Activated CD8-positive, alpha-beta memory T cell treated with anti-CD3 and anti-CD28 coated beads, Interleukin-2, amount 50 U/mL, for 1 hour (primary cell): ENCODE measurements around the gene NXPH4.

Source experiments
- DNase-seq: peaks from one replicate; pipeline ENCODE4 v3.0.0-alpha.2; 2020; ENCODE audit errors: extremely low read depth

NXPH4 gene

DNA sequence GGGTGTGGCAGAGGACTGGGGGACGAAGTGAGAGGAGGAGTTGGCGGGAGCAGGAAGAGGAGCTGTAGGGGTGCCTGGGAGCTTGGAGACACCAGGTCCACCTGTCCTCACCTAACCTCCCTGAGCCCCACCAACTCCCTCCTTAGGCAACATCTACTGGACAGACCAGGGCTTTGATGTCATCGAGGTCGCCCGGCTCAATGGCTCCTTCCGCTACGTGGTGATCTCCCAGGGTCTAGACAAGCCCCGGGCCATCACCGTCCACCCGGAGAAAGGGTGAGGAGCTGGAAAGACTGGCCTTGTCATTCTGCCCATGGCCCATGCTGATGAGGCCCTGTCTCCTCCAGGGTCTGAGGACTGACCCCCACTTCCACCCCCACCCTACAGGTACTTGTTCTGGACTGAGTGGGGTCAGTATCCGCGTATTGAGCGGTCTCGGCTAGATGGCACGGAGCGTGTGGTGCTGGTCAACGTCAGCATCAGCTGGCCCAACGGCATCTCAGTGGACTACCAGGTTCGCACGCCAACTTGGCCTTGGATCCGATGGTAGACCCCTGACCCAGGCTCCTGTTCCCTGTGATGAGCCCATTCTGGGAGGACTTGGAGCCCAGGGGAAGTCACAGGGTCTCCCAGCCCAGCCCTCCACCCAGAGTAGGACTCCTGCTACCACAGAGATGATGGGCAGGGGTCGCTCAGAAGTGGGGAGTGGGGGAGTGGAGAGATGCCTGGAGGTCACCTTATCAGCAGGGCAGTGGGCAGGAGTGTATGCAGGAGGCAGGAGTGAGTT is 32.5 kb upstream of the NXPH4 start:
- DNase-seq: no peak

DNA sequence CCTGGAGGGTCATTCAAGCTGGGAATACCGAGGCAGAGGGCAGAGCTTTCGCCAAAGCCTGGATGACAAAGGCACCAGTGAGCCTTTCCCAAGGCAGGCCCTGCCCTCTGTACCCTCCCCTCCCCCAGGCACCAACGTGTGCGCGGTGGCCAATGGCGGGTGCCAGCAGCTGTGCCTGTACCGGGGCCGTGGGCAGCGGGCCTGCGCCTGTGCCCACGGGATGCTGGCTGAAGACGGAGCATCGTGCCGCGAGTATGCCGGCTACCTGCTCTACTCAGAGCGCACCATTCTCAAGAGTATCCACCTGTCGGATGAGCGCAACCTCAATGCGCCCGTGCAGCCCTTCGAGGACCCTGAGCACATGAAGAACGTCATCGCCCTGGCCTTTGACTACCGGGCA is 31.2 kb upstream of the NXPH4 start:
- no peak for DNase-seq

DNA sequence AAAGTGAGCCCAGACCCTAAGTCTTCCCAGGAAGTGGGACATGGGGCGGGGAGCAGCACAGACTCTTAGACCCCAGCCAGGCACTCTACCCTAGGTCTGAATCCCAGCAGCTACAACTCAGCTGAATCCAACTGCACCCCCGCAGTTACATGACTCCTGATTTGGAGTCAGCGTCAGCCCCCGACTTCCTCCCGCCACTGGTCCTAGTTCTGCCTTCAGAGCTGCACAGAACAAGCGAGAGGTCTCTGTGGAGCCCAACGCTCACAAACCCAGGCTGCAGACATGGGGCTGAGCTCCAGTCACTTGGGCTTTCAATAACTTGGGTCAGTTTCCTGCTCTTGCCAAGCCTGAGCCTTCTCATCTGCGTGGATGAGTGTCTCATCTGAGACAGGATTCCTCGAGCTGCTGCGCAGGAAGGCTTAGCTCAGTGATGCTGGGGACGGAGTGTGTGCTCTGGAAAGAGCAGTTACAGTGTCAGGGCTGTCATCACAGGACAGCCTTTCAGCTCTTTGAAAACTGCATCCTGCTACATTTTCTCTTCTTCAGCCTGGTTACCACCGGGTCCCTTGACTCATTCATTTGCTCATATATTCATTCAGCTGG is 30.6 kb upstream of the NXPH4 start:
- no peak for DNase-seq

DNA sequence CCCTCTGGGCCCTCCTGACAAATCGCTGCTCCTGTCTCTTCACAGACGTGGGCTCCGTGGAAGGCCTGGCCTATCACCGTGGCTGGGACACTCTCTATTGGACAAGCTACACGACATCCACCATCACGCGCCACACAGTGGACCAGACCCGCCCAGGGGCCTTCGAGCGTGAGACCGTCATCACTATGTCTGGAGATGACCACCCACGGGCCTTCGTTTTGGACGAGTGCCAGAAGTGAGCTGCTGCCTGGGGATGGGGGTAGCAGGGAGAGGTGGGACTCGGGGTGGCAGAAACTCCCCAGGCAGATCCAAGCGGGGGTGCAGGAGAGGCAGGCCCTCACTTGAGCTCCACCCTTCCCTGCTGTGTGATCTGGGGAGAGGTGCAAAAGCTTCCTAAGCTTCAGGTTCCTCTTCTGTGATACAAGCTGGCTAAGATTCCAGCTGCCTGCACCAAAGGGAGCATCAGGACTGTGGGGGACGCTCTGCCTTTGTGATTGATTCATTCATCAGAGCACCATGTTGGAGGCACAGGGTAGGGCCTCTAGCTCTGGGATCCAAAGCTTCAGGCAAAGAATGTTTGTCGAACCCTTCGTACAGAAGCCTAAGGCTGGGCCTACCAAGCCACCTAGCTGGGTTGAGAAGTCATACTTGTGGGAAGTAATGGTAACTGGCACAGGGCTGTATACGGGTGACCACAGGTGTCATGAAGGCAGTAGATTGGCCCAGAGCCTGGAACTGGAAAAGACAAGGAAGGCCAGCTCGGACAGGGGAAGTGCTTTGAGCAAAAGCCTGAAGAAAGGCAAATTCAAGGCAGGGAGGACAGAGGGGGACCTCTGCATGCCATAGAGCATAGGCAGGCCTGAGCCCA is 29.1 kb upstream of the NXPH4 start:
- DNase-seq: no peak

DNA sequence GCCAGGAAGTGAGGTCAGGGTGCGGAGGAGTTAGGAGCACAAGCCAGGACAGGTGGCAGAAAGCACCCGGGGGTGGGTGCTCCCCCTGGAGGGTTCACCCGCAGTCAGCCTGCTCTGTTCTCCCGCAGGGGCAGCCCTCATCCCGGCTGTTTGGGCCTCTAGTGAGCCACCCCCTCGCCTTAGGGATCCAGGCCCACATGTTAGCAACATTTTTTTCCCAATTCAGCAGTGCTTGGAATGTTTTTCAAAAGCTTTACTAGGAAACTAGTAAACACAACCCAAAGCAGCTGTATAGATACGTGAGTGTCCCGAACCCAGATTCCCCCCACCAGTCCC is 28.5 kb upstream of the NXPH4 start:
- DNase-seq: no peak

DNA sequence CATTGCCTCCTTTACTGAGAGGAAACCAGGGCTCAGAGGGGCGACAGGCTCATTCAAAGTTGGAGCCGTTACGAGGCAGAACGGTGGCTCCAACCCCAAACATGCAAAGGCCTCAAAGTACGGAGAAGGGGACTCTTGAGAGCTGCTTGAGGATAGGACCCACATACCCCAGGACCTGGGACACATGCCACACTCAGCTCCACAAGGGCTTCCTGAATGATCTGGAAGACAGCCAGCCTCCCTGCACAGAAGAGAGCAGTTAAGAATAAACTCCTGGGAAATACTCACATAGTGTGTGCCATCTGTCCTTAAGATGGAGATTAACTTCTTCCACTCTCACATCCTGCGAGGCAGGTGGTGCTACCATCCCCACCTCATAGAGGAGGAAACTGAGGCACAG is 26.6 kb upstream of the NXPH4 start:
- no peak for DNase-seq

DNA sequence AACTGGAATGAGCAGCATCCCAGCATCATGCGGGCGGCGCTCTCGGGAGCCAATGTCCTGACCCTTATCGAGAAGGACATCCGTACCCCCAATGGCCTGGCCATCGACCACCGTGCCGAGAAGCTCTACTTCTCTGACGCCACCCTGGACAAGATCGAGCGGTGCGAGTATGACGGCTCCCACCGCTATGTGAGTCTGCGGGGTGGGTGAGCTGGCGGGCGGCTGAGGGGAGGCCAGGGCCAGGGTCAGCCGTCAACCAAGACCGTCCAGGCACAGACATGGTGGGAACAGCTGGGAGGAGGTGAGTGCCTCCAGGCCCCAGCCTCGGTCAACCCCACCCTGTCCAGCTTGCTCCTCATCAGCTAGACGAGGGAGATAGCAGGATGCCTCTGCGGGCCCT is 25.8 kb upstream of the NXPH4 start:
- no peak for DNase-seq

DNA sequence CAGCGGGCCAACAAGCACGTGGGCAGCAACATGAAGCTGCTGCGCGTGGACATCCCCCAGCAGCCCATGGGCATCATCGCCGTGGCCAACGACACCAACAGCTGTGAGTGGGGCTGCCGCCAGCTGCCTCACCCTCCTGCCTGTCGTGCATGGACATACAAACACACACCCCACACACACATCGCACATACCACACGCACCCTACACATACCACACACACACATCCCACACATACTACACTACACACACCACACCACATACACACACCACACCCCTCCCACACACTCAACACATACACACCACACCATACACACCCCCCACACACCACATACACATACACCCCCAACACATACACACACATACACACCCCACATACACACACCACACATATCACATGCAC is 25.2 kb upstream of the NXPH4 start:
- no peak for DNase-seq

DNA sequence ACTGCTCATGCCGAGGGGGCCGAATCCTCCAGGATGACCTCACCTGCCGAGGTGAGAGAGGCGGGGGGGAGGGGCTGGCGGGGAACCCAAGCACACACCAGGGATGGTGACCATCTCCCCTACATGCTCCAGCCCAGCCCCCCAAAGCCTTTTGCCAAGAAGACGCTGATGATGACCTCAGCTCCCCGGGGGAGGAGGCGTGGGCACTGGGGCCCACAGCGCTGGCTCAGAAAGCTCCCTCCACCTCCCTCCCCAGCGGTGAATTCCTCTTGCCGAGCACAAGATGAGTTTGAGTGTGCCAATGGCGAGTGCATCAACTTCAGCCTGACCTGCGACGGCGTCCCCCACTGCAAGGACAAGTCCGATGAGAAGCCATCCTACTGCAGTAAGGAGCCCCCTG is 23.7 kb upstream of the NXPH4 start:
- DNase-seq: no peak

DNA sequence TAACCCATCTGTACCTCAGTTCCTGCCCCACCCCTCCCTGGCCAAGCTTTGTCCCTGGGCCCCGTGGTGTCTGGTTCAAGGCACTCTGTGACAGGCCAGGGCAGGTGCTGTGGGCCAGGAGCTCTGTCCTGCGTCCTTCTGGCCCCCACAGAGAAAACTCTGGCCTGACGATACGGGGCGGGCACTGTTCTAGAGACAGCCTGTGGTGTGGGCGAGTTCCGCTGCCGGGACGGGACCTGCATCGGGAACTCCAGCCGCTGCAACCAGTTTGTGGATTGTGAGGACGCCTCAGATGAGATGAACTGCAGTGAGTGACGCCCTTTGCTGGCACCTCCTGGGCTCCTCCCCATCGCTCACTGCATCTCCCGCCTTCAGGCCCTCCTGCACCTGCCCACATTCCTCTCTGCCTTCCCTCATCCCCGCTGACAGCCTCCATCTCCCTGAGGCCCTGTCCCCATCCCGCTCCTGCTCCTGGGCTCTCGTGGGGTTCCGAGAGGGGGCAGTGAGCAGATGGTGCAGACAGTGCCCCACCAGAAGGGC is 22.8 kb upstream of the NXPH4 start:
- no peak for DNase-seq

DNA sequence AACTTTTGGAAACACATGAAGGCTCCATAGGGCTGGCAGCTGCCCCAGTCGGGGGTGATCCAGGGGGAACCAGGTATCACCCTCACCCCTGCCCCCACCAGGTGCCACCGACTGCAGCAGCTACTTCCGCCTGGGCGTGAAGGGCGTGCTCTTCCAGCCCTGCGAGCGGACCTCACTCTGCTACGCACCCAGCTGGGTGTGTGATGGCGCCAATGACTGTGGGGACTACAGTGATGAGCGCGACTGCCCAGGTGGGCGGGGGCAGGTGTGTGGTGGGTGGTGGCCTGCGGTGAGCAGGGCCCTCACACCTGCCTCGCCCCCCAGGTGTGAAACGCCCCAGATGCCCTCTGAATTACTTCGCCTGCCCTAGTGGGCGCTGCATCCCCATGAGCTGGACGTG is 22.3 kb upstream of the NXPH4 start:
- no peak for DNase-seq

DNA sequence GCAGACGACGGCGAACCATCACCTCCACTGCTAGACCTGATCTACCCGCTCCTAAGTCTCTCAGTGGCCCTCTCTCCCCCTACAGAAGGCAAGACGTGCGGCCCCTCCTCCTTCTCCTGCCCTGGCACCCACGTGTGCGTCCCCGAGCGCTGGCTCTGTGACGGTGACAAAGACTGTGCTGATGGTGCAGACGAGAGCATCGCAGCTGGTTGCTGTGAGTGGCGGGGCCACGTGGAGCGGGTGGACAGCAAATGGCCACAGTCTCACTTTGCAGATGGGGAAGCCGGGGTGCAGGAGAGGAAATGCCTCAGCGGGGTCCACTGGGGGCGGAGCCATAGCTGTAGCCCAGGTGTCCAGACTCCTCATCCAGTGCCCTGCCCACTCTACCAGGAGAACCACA is 21.4 kb upstream of the NXPH4 start:
- no peak for DNase-seq

DNA sequence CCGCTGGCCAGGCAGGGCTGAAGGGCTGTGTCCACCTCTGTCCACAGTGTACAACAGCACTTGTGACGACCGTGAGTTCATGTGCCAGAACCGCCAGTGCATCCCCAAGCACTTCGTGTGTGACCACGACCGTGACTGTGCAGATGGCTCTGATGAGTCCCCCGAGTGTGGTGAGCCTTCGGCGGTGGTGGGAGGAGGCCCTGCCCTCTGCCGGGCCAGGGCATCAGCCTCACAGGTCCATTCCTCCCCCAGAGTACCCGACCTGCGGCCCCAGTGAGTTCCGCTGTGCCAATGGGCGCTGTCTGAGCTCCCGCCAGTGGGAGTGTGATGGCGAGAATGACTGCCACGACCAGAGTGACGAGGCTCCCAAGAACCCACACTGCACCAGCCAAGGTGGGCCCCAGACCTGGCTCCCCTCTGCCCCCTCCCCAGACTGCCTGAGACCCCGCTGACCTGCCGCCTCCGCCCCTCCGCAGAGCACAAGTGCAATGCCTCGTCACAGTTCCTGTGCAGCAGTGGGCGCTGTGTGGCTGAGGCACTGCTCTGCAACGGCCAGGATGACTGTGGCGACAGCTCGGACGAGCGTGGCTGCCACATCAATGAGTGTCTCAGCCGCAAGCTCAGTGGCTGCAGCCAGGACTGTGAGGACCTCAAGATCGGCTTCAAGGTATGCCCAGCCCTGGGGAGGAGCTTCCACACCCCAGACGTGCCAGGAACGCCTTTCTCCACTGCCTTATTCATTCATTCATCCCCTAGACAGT is 20.8 kb upstream of the NXPH4 start:
- no peak for DNase-seq

DNA sequence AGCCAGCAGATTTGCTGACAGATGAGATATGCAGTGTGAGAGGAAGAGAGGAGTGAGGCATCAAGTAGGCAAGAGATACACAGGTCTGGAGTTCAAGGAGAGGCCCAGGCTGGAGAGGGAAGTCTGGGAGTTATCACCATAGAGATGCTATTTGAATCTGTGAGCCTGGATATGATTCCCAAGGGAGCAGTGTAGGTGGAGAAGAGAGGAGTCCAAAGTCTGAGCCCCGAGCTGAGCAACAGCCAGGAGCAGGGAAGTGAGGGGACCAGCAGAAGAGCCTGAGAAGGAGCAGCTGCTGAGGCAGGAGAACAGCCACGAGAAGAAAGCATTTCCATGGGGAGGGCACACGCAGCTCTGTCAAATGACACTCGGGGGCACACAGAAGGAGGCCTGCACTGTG is 20.2 kb upstream of the NXPH4 start:
- DNase-seq: no peak

DNA sequence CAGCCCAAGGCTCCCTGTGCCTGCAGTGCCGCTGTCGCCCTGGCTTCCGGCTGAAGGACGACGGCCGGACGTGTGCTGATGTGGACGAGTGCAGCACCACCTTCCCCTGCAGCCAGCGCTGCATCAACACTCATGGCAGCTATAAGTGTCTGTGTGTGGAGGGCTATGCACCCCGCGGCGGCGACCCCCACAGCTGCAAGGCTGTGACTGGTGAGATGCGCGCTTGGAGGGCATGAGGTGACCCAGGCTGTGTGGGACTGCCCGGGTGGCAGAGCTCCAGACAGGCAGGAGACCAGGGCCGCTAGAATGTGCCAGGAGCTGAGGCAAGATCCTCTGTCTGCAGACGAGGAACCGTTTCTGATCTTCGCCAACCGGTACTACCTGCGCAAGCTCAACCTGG is 19.6 kb upstream of the NXPH4 start:
- DNase-seq: no peak

DNA sequence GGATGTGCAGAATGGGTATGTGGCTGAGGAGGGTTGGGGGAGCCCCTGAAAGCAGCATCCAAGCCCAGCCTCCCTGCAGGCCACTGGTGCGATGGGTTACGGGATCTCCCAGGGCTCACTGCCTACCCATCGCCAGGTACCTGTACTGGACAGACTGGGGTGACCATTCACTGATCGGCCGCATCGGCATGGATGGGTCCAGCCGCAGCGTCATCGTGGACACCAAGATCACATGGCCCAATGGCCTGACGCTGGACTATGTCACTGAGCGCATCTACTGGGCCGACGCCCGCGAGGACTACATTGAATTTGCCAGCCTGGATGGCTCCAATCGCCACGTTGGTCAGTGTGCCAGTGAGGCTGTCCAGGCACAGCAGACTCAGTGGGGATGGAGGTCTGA is 18.3 kb upstream of the NXPH4 start:
- DNase-seq: no peak

DNA sequence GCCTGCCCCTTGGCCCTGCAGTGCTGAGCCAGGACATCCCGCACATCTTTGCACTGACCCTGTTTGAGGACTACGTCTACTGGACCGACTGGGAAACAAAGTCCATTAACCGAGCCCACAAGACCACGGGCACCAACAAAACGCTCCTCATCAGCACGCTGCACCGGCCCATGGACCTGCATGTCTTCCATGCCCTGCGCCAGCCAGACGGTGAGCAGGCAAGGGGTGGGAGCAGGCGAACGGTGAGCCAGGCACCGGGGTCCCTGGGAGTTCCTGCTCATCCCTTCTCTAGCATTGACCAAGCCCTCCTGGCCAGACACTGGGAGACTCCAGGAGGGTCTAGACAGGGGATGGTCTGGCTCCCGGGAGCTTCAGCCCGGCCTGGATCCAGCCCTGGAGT is 17.4 kb upstream of the NXPH4 start:
- DNase-seq: no peak

DNA sequence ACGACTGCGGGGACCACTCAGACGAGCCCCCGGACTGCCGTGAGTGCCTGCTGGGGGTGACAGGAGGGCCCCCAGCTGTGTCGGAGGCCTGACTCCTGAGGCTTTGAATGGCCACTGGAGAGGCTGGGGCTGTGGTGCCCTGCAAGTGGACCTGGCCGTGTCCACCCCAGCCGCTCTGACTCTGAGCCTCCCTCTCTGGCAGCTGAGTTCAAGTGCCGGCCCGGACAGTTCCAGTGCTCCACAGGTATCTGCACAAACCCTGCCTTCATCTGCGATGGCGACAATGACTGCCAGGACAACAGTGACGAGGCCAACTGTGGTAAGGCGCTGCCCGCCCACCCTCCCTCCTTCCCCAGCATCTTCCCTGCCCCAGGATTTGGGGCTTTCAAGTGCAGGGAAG is 16.1 kb upstream of the NXPH4 start:
- DNase-seq: no peak

DNA sequence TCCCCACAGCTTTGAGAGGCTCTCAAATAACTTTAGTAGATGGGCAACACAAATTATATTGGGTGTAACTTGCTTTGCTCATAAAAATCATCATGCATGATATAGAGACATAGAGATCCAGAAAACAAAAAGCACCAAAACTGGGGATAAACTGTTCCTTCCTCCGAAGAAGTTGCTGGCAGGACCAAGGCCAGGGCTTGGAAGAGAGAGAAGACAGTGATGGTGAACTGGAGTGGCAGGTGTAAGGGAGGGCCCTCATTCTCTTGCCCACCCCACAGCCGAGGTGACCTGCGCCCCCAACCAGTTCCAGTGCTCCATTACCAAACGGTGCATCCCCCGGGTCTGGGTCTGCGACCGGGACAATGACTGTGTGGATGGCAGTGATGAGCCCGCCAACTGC is 15.4 kb upstream of the NXPH4 start:
- DNase-seq: no peak

DNA sequence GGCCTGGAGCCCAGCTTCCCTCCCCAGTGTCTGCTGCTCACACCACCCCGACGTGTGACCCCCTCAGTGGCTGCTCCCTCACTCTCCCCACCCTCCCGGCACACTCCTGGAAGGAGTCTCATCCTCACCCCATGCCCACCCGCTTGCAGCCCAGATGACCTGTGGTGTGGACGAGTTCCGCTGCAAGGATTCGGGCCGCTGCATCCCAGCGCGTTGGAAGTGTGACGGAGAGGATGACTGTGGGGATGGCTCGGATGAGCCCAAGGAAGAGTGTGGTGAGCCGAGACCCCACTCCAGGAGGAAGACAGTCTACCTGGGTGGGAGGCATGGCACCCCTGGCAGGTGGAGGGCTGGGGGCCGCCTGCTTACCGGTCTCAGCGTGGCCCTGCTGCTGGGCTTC is 15.0 kb upstream of the NXPH4 start:
- DNase-seq: no peak

DNA sequence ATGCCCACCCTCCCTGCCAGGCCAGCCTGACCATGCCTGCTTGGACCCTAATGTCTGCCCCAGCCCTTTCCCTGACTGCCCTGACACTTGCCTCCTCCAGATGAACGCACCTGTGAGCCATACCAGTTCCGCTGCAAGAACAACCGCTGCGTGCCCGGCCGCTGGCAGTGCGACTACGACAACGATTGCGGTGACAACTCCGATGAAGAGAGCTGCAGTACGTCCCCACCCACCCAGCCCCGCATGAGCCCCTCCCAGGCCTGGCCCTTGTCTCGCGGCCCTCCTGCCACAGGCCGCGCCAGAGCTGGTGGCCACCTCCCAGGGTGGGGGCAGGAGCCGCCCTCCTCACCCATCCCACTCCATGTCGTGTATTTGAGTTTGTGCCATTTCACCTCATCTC is 14.3 kb upstream of the NXPH4 start:
- no peak for DNase-seq

DNA sequence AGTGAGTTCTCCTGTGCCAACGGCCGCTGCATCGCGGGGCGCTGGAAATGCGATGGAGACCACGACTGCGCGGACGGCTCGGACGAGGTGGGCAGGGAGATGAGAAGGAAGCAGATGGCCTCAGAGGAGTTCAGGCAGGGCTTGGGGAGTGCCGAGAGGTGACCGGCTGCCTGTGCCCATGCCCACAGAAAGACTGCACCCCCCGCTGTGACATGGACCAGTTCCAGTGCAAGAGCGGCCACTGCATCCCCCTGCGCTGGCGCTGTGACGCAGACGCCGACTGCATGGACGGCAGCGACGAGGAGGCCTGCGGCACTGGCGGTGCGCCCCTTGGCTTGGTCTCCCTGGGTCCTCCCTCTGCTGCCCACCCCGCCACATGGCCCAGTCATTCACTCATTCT is 13.4 kb upstream of the NXPH4 start:
- DNase-seq: no peak
